K562 (cell line): ENCODE measurements around the gene TPX2. TPM values are rescaled to one million over a fixed set of nuclear protein-coding genes. Genes with fewer than 3 reads are reported as not detected.

Source experiments
- ARNT ChIP-seq, 2 experiments: fragments of 450-650 bp; IDR thresholded peaks; 2 replicates each; pipeline ENCODE4 v1.6.1; 2016; ENCODE audit warnings: mild to moderate bottlenecking in 1 of 2
- DMBX1 ChIP-seq: fragments of 250-450 bp; sonication (Bioruptor Pico); IDR thresholded peaks from 2 replicates; pipeline ENCODE4 v1.8.0; 2022; ENCODE audit warnings: inconsistent platforms, mild to moderate bottlenecking, moderate library complexity, borderline replicate concordance
- GABPA ChIP-seq: fragments of 200-800 bp; sonication (Bioruptor generic); conservative IDR thresholded peaks from 2 replicates; pipeline ENCODE4 v1.6.1; 2016; ENCODE audit warnings: low read depth, missing genetic modification characterization, missing compliant biosample characterization
- LCOR ChIP-seq: sonication (generic); formaldehyde crosslinking; IDR thresholded peaks from 2 replicates; pipeline ENCODE4 v1.8.0; 2022; ENCODE audit warnings: mild to moderate bottlenecking, missing genetic modification reagents
- MTF1 ChIP-seq: fragments of 250-450 bp; sonication (Bioruptor Pico); IDR thresholded peaks from 2 replicates; pipeline ENCODE4 v1.9.0; 2021; ENCODE audit warnings: moderate library complexity, mild to moderate bottlenecking, inconsistent platforms, borderline replicate concordance
- NFIC ChIP-seq: fragments of 450-650 bp; IDR thresholded peaks from 2 replicates; pipeline ENCODE4 v1.6.1; 2017; ENCODE audit warnings: mild to moderate bottlenecking, inconsistent platforms
- POLR2AphosphoS5 ChIP-seq: IDR thresholded peaks from 2 replicates; pipeline ENCODE4 v1.6.1; 2011; ENCODE audit warnings: mild to moderate bottlenecking, low read depth, low read length, moderate library complexity; ENCODE audit not compliant: control insufficient read depth, insufficient read depth
- POLR2B ChIP-seq: fragments of 450-650 bp; IDR thresholded peaks from 2 replicates; pipeline ENCODE4 v1.6.1; 2018; ENCODE audit warnings: low read depth; ENCODE audit not compliant: partially characterized antibody
- PRPF4 ChIP-seq: fragments of 200-400 bp; formaldehyde crosslinking; IDR thresholded peaks from one replicate; pipeline ENCODE4 v1.6.1; 2017; ENCODE audit warnings: low read length, low read depth, mild to moderate bottlenecking; ENCODE audit not compliant: insufficient read depth, poor library complexity, severe bottlenecking
- SAP30 ChIP-seq: fragments of 200-600 bp; sonication (generic); IDR thresholded peaks from 2 replicates; pipeline ENCODE4 v1.6.1; 2012; ENCODE audit warnings: borderline replicate concordance, low read depth, mild to moderate bottlenecking, moderate library complexity, low read length, control low read depth, inconsistent platforms; ENCODE audit not compliant: insufficient read depth, poor library complexity, severe bottlenecking
- SNIP1 ChIP-seq: fragments of 450-650 bp; IDR thresholded peaks from 2 replicates; pipeline ENCODE4 v1.7.1; 2017; ENCODE audit warnings: low read depth, mild to moderate bottlenecking
- TAF15 ChIP-seq: fragments of 200-400 bp; formaldehyde crosslinking; IDR thresholded peaks from 2 replicates; pipeline ENCODE4 v1.6.1; 2017; ENCODE audit warnings: mild to moderate bottlenecking, low read depth, low read length, moderate library complexity
- TCF7L2 ChIP-seq: fragments of 150-350 bp; IDR thresholded peaks from 2 replicates; pipeline ENCODE4 v1.6.1; 2016; ENCODE audit warnings: low read depth, mild to moderate bottlenecking, low read length, moderate library complexity
- U2AF1 ChIP-seq: fragments of 200-400 bp; formaldehyde crosslinking; optimal IDR thresholded peaks from 2 replicates; pipeline ENCODE3; 2017; ENCODE audit warnings: mild to moderate bottlenecking, low read depth, low read length, moderate library complexity
- ZBED1 ChIP-seq: IDR thresholded peaks from 2 replicates; pipeline ENCODE4 v1.6.1; 2014
- ZNF766 ChIP-seq: fragments of 200-800 bp; sonication (Bioruptor generic); conservative IDR thresholded peaks from 2 replicates; pipeline ENCODE4 v1.6.1; 2016; ENCODE audit warnings: missing genetic modification characterization, missing compliant biosample characterization
- ZZZ3 ChIP-seq: fragments of 450-650 bp; IDR thresholded peaks from 2 replicates; pipeline ENCODE4 v1.6.1; 2016; ENCODE audit warnings: antibody characterized with exemption, mild to moderate bottlenecking, moderate library complexity
- polyA plus RNA-seq, 8 experiments: library from polyadenylated mRNA; depleted of rRNA in 4 of 8; stranded (reverse) in 5 of 8; unstranded in 3 of 8; fragments of >200 nt; fragmentation: Nextera tagmentation in 2 of 8; fragmentation: Illumina TruSeq in 1 of 8; extraction: Ambion mirVana in 2 of 8; extraction: Trizol in 1 of 8; gene quantifications; 2 replicates each; pipeline versions ENCODE4 v1.2.1 to v1.2.3, GENCODE V29; 2011 to 2014; ENCODE audit warnings: inconsistent platforms in 1 of 8, missing spikeins in 1 of 8
- total RNA-seq, 7 experiments: library from RNA; depleted of rRNA in 6 of 7; stranded (reverse); fragments of >200 nt in 6 of 7; fragmentation: Illumina TruSeq in 2 of 7; extraction: Trizol in 2 of 7; gene quantifications; 2 replicates each; pipeline versions ENCODE4 v1.2.1 to v1.2.3, GENCODE V29; 2011 to 2021; ENCODE audit warnings: low replicate concordance in 1 of 7
- TF ChIP-seq, protein P1 (sequence below): fragments of 250-450 bp; sonication (Bioruptor Pico); IDR thresholded peaks from 2 replicates; pipeline ENCODE4 v1.8.0; 2021; ENCODE audit warnings: moderate library complexity, mild to moderate bottlenecking, inconsistent platforms
- TF ChIP-seq, protein P2 (sequence below): IDR thresholded peaks from 2 replicates; pipeline ENCODE4 v1.6.1; 2011; ENCODE audit not compliant: insufficient read length; ENCODE audit errors: extremely low read depth

The TPX2 gene
- total and polyA plus RNA-seq, 9 of the 15 experiments (the other 6 are each of a cell fraction or from before 2014, with no cell fraction given): 48.0 to 241 (median 133) TPM

- TF ChIP-seq, protein P1, sequence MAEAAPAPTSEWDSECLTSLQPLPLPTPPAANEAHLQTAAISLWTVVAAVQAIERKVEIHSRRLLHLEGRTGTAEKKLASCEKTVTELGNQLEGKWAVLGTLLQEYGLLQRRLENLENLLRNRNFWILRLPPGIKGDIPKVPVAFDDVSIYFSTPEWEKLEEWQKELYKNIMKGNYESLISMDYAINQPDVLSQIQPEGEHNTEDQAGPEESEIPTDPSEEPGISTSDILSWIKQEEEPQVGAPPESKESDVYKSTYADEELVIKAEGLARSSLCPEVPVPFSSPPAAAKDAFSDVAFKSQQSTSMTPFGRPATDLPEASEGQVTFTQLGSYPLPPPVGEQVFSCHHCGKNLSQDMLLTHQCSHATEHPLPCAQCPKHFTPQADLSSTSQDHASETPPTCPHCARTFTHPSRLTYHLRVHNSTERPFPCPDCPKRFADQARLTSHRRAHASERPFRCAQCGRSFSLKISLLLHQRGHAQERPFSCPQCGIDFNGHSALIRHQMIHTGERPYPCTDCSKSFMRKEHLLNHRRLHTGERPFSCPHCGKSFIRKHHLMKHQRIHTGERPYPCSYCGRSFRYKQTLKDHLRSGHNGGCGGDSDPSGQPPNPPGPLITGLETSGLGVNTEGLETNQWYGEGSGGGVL (CRISPR knock-in tag): no peak
- TF ChIP-seq ZNF766 (CRISPR knock-in tag): 0 out of 2 replicates have a peak, but pooled peaks have one; percentile 43
- TF ChIP-seq NFIC: peak; percentile 36; the same call in 1 of the 2 replicates
- TF ChIP-seq GABPA (tag): no peak
- TF ChIP-seq SAP30: peak; percentile 45
- no peak for TF ChIP-seq TAF15
- TF ChIP-seq TCF7L2: no peak
- peak; percentile 38; the same call in 1 of the 2 replicates for TF ChIP-seq LCOR (CRISPR knock-in tag)
- TF ChIP-seq SNIP1: no peak
- TF ChIP-seq PRPF4: no peak
- no peak for TF ChIP-seq ZBED1
- TF ChIP-seq MTF1 (CRISPR knock-in tag): no peak
- TF ChIP-seq, protein P2, sequence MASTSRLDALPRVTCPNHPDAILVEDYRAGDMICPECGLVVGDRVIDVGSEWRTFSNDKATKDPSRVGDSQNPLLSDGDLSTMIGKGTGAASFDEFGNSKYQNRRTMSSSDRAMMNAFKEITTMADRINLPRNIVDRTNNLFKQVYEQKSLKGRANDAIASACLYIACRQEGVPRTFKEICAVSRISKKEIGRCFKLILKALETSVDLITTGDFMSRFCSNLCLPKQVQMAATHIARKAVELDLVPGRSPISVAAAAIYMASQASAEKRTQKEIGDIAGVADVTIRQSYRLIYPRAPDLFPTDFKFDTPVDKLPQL: no peak
- TF ChIP-seq ARNT (IDR thresholded peaks at IDR 0.05): no peak
- TF ChIP-seq POLR2AphosphoS5: no peak
- no peak for TF ChIP-seq U2AF1
- no peak; the same call in 1 of the 2 replicates for TF ChIP-seq DMBX1 (CRISPR knock-in tag)
- TF ChIP-seq POLR2B: no peak
- no peak for TF ChIP-seq ZZZ3
These were observed 30.9 kb upstream of the TPX2 start (continued) for GRCh38 chr20:31707994-31708735.
